MCF 10A (cell line): ENCODE measurements around the gene LHFPL2. TPM values are rescaled to one million over a fixed set of nuclear protein-coding genes. Genes with fewer than 3 reads are reported as not detected.
"Not testable (repeated sequence)": the region's sequence is repeated elsewhere in the genome, so short reads cannot be mapped to it uniquely, and the experiment has no call there.

Source experiments
- BruUV-seq: library from RNA; stranded (reverse); fragments of 400-500 nt; replicated peaks from 2 replicates; lab custom pipeline; 2021; lab: Mats Ljungman, UMichigan
- CTCF ChIA-PET: fragments of 300-600 bp; sonication (Branson Sonifier 250); formaldehyde crosslinking; extraction: SDS; loops from one replicate; lab custom pipeline; 2021; ENCODE audit warnings: antibody characterized with exemption, inconsistent platforms; lab: Yijun Ruan, JAX
- POLR2A ChIA-PET: fragments of 300-600, 350-650 bp; sonication (Branson Sonifier 250); formaldehyde crosslinking; extraction: SDS; loops from one replicate; lab custom pipeline; 2020; ENCODE audit warnings: antibody characterized with exemption, inconsistent platforms; lab: Yijun Ruan, JAX
- DNase-seq: peaks from one replicate; pipeline ENCODE4 v3.0.0-alpha.2; 2018; ENCODE audit not compliant: unreplicated experiment
- H3K27ac Mint-ChIP-seq: one replicate; pipeline ENCODE4 v1.8.0; 2022; ENCODE audit warnings: mild to moderate bottlenecking, low read depth, mixed read lengths; ENCODE audit not compliant: unreplicated experiment
- H3K27me3 Mint-ChIP-seq: one replicate; pipeline ENCODE4 v1.8.0; 2022; ENCODE audit warnings: mixed read lengths; ENCODE audit not compliant: insufficient read depth, unreplicated experiment
- H3K36me3 Mint-ChIP-seq: one replicate; pipeline ENCODE4 v1.8.0; 2022; ENCODE audit warnings: mild to moderate bottlenecking, moderate library complexity, mixed read lengths; ENCODE audit not compliant: insufficient read depth, unreplicated experiment
- H3K4me1 Mint-ChIP-seq: one replicate; pipeline ENCODE4 v1.8.0; 2022; ENCODE audit warnings: mixed read lengths; ENCODE audit not compliant: insufficient read depth, unreplicated experiment
- H3K4me3 Mint-ChIP-seq: one replicate; pipeline ENCODE4 v1.8.0; 2022; ENCODE audit warnings: mild to moderate bottlenecking, moderate library complexity, mixed read lengths; ENCODE audit not compliant: unreplicated experiment
- H3K9me3 Mint-ChIP-seq: one replicate; pipeline ENCODE4 v1.8.0; 2022; ENCODE audit warnings: mixed read lengths; ENCODE audit not compliant: unreplicated experiment
- intact Hi-C: fragments of 100-400 bp; cut with micrococcal nuclease; formaldehyde crosslinking; loops from 2 replicates; pipeline ENCODE4 v1.14.1; 2022
- total RNA-seq: library from RNA; stranded (reverse); gene quantifications from 2 replicates; pipeline ENCODE4 v1.2.3, GENCODE V29; 2022
- TF ChIP-seq, protein P1 (sequence below): fragments of 200-600 bp; IDR thresholded peaks from one replicate; pipeline ENCODE4 v1.8.0; 2022; ENCODE audit warnings: antibody characterized with exemption, mild to moderate bottlenecking; ENCODE audit not compliant: unreplicated experiment

The LHFPL2 gene
- total RNA-seq, 1 experiment from 2014 or later, result 45.9 TPM

DNA sequence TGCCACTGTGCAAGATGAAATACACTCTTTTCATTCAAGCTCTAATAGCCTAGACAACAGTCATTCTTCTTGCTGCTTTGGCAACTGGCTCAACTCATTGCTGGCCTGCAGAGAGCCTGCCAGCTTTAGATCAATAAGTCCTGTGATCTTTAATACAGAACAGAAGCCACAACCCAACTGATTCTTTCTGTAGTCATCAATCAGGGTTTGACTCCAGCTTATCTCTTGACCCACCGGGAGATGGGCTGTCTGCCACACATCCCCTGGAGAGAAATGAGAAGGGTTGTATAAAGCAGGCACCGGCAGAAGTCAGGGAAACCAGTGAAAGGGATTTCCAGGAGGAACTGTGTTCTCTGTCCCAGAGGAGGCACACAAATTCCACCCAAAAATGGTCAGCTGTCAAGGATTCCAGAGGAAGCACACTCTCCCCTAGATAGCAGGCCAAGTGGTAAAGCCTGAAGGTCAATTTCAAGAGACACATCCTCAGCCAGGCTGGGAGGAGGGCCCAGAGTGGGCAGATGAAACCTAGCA is 24.5 kb downstream of the LHFPL2 start:
- ChIA-PET POLR2A (no interaction called here), CTCF (no interaction called here)
- Mint-ChIP-seq H3K27ac (no peak overlapping the region), H3K9me3 (no peaks in the 10 kb centered on the region), H3K27me3 (no peaks in the 10 kb centered on the region), H3K4me1 (peaks cover 24% of the 10 kb centered on the region), H3K4me3 (no peak overlapping the region), H3K36me3 (peaks cover 53% of the 10 kb centered on the region)
- intact Hi-C loops, result no loop called here
- DNase-seq, result no peak
- TF ChIP-seq, protein P1, sequence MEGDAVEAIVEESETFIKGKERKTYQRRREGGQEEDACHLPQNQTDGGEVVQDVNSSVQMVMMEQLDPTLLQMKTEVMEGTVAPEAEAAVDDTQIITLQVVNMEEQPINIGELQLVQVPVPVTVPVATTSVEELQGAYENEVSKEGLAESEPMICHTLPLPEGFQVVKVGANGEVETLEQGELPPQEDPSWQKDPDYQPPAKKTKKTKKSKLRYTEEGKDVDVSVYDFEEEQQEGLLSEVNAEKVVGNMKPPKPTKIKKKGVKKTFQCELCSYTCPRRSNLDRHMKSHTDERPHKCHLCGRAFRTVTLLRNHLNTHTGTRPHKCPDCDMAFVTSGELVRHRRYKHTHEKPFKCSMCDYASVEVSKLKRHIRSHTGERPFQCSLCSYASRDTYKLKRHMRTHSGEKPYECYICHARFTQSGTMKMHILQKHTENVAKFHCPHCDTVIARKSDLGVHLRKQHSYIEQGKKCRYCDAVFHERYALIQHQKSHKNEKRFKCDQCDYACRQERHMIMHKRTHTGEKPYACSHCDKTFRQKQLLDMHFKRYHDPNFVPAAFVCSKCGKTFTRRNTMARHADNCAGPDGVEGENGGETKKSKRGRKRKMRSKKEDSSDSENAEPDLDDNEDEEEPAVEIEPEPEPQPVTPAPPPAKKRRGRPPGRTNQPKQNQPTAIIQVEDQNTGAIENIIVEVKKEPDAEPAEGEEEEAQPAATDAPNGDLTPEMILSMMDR, result no peak
- BruUV-seq, result no TSS peak

GRCh38 chr5:78622302-78622971 is 26.1 kb downstream of the LHFPL2 start:
- intact Hi-C loops, result no loop called here
- peak overlapping the region; percentile 79 for H3K27ac Mint-ChIP-seq

DNA sequence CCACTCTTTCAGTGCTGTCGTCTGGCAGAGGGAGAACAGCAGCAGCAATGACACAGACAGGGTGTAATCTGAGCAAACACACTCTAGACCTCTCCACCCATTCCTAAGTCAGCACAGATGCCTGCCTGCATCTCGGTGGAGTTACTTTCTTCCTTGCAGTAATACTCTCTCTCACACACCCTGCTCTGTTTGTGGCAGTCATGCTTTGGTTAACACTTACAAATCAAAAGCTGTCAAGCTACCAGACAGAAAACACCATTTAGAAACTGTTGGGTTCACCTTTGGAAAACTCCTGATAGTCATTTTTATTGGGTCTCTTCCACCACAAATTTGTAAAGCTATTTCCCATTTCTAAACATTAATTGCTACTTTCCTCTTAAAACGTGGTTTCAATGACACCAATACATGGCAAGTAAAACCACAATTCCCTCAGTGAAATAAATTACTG is 27.3 kb downstream of the LHFPL2 start:
- intact Hi-C loops, result no loop called here
- no peak for DNase-seq
- Mint-ChIP-seq H3K36me3 (peaks cover 63% of the 10 kb centered on the region), H3K9me3 (no peaks in the 10 kb centered on the region), H3K27ac (no peak overlapping the region), H3K4me3 (no peak overlapping the region), H3K4me1 (peaks cover 5% of the 10 kb centered on the region), H3K27me3 (no peaks in the 10 kb centered on the region)
- TF ChIP-seq, protein P1, result no peak
- ChIA-PET CTCF (no interaction called here), POLR2A (interaction anchor here (1.9 kb wide), 1 partner anchor 10 kb away, joined by 7 read pairs; no protein-coding TSS in a partner anchor)
- BruUV-seq, result no TSS peak

More at GRCh38 chr5:78622302-78622971, 26.1 kb downstream of the LHFPL2 start:
- ChIA-PET POLR2A (interaction anchor here (0.6 to 1.9 kb wide), 2 partner anchors 9 to 11 kb away, joined by 3 to 7 read pairs; no protein-coding TSS in a partner anchor), CTCF (interaction anchor here (0.7 kb wide), 1 partner anchor 15 kb away, joined by 3 read pairs; no protein-coding TSS in a partner anchor)
- Mint-ChIP-seq H3K4me3 (no peak overlapping the region), H3K9me3 (no peaks in the 10 kb centered on the region), H3K27me3 (no peaks in the 10 kb centered on the region), H3K36me3 (peaks cover 55% of the 10 kb centered on the region), H3K4me1 (peaks cover 9% of the 10 kb centered on the region)
- no TSS peak for BruUV-seq
- TF ChIP-seq, protein P1, result no peak
- DNase-seq, result no peak

DNA sequence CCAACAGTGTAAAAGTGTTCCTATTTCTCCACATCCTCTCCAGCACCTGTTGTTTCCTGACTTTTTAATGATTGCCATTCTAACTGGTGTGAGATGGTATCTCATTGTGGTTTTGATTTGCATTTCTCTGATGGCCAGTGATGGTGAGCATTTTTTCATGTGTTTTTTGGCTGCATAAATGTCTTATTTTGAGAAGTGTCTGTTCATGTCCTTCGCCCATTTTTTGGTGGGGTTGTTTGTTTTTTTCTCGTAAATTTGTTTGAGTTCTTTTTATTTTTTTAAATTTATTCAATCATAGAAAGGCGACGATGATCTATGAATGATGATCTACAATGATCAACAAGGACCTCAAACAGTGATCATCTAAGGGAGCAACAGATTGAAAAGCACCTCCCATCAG is 28.5 kb downstream of the LHFPL2 start:
- H3K9me3 Mint-ChIP-seq, H3K27me3 Mint-ChIP-seq, H3K27ac Mint-ChIP-seq, POLR2A ChIA-PET, H3K4me3 Mint-ChIP-seq, CTCF ChIA-PET, DNase-seq, intact Hi-C loops, BruUV-seq: not testable (repeated sequence)
- Mint-ChIP-seq H3K36me3 (peaks cover 64% of the 10 kb centered on the region), H3K4me1 (peaks cover 17% of the 10 kb centered on the region)
